Anterior cingulate cortex (tissue), 58 donors: ENCODE measurements around the gene CYP27B1.

Experiments
- DNase-seq, 58 donors: peaks; one replicate each; lab custom pipeline; 2025; lab: John Stamatoyannopoulos, UW

Gene CYP27B1

GRCh38 chr12:57737467-57738460 is 29.1 kb downstream of the CYP27B1 start:
- peak in 6 of 58 donors; percentile 9 to 39 (median 15) for DNase-seq

GRCh38 chr12:57736741-57737466 is 30.0 kb downstream of the CYP27B1 start:
- DNase-seq = peak in 1 of 58 donors; percentile 31

- DNase-seq = peak in 40 of 58 donors; percentile 9 to 80 (median 34)
Measured at GRCh38 chr12:57735952-57736740, 30.7 kb downstream of the CYP27B1 start.

GRCh38 chr12:57735198-57735855 is 31.6 kb downstream of the CYP27B1 start:
- DNase-seq = peak in 8 of 58 donors; percentile 11 to 37 (median 22)

GRCh38 chr12:57734591-57734990 is 32.3 kb downstream of the CYP27B1 start:
- DNase-seq = no peak

GRCh38 chr12:57733928-57734327 is 33.0 kb downstream of the CYP27B1 start:
- no peak for DNase-seq

GRCh38 chr12:57732726-57733593 is 33.9 kb downstream of the CYP27B1 start:
- DNase-seq = no peak

GRCh38 chr12:57732270-57732669 is 34.6 kb downstream of the CYP27B1 start:
- no peak for DNase-seq

- no peak for DNase-seq
Measured at GRCh38 chr12:57731411-57732080, 35.3 kb downstream of the CYP27B1 start.

GRCh38 chr12:57730336-57731067 is 36.4 kb downstream of the CYP27B1 start:
- DNase-seq = no peak

GRCh38 chr12:57729321-57729844 is 37.5 kb downstream of the CYP27B1 start:
- no peak for DNase-seq

- DNase-seq = no peak
Measured at GRCh38 chr12:57727758-57728395, 39.0 kb downstream of the CYP27B1 start.

- peak in 3 of 58 donors; percentile 14 to 42 (median 25) for DNase-seq
Measured at GRCh38 chr12:57726884-57727757, 39.8 kb downstream of the CYP27B1 start.

GRCh38 chr12:57726151-57726883 is 40.6 kb downstream of the CYP27B1 start:
- DNase-seq = peak in 35 of 58 donors; percentile 19 to 63 (median 36)

- no peak for DNase-seq
Measured at GRCh38 chr12:57725851-57726150, 41.1 kb downstream of the CYP27B1 start.
